HG02885 (cell line): ENCODE results near the gene SLC35A5.
"Not testable (repeated sequence)": the region's sequence is repeated elsewhere in the genome, so short reads cannot be mapped to it uniquely, and the experiment has no call there.

Source experiments
- ATAC-seq: cut with Tn5 transposase; IDR thresholded peaks from one replicate; pipeline ENCODE4 v1.9.1; 2021; ENCODE audit warnings: mild to moderate bottlenecking; ENCODE audit not compliant: unreplicated experiment, poor library complexity

SLC35A5 gene, protein sequence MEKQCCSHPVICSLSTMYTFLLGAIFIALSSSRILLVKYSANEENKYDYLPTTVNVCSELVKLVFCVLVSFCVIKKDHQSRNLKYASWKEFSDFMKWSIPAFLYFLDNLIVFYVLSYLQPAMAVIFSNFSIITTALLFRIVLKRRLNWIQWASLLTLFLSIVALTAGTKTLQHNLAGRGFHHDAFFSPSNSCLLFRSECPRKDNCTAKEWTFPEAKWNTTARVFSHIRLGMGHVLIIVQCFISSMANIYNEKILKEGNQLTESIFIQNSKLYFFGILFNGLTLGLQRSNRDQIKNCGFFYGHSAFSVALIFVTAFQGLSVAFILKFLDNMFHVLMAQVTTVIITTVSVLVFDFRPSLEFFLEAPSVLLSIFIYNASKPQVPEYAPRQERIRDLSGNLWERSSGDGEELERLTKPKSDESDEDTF

DNA sequence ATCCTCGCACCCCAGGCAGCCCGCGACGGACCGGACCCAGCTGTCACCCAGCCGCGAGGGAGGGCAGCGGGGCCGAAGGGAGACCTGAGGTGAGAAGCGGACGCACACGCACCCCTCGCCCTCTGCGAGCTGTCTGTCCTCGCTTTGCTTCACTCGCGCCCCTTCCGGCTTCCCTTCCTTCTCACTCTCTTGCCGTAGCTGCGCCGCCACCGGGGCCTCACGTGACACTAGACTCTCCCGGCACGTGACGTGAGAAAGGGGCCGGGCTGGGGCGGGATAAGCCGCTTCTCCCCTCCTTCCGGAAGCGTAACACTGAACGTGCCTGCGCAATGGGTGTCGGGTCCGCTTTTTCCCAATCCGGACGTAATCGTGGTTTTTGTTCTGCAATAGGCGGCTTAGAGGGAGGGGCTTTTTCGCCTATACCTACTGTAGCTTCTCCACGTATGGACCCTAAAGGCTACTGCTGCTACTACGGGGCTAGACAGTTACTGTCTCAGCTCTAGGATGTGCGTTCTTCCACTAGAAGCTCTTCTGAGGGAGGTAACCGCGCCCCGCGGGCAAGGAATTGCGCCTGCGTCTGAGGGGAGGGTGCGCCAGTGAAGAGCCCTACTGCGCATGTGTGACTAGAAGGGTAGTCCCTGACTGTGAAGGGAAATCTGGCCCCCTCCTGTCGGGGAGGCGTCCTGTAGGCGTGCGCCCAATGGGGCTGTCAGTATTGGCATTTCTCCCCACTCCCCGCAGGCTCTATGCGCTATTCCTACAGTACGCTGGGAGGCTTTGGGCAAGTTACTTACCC lies at the start of gene SLC35A5, which contains the start of gene ATG3:
Gene SLC35A5 (plus strand): TSS at position 312 of the 796 bp plus-strand sequence. CDS start 1,359 bp downstream, outside the sequence.
Gene ATG3 (minus strand): TSS at position 229 of the 796 bp plus-strand sequence. CDS start 434 bp downstream, outside the sequence.
- ATAC-seq, result peak; percentile 82

DNA sequence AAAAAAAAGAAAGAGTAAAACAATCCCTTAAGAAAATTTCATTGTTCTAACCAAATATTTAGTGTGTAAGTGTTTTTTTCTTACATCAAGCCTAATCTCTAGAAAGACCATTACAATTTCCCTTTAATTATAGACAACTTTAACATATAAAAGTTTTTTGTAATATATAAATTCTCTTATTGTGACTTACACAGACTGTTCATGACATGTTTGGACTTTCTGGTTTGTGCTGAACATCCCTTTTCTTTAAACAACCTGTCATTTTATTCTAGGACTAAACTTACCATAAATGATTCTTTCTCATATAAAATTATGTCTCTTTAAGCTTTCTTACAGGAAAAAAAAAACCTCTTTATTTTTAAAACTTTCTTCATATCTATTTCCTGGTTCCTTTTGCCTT lies 49.5 kb upstream of the SLC35A5 start:
- no peak for ATAC-seq

DNA sequence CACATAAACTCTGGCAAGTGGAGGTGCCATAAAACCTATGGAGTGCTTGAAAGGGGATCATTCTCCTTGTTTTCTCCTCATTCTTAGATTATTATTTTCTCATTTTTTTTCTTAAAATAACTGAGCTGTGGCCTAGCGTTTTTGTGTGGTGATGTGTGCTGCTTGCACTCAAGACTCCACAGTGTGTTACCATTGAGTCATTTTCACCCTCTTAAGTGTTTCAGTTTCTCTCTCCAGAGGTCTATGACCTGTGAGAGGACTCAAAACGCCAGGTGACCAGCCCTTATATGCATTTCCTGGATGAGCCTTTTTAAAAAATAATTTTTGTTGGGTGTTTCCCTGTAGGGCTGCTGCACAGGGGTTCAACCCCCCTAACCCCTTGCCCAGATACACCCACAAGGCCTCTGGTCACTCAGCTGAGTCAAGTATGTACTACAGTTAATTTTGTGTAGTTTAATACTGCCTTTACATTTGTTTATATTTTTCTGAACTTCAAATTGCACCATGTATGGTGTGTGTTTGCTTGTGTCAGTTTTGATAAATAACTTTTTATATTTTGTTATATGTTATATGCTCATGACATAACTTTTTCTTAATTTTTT lies 47.2 kb upstream of the SLC35A5 start:
- peak; percentile 100 for ATAC-seq

DNA sequence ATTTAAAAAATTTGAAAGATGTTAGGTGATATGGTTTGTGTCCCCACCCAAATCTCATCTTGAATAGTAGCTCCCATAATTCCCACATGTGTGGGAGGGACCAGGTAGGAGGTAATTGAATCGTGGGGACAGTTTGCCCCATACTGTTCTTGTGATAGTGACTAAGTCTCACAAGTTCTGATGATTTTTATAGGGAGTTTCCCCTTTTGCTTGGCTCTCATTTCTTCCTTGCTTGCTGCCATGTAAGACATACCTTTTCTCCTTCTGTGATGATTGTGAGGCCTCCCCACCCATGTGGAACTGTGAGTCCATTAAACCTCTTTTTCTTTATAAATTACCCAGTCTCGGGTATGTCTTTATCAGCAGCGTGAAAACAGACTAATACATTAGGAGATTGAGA lies 42.9 kb upstream of the SLC35A5 start:
- not testable (repeated sequence) for ATAC-seq

DNA sequence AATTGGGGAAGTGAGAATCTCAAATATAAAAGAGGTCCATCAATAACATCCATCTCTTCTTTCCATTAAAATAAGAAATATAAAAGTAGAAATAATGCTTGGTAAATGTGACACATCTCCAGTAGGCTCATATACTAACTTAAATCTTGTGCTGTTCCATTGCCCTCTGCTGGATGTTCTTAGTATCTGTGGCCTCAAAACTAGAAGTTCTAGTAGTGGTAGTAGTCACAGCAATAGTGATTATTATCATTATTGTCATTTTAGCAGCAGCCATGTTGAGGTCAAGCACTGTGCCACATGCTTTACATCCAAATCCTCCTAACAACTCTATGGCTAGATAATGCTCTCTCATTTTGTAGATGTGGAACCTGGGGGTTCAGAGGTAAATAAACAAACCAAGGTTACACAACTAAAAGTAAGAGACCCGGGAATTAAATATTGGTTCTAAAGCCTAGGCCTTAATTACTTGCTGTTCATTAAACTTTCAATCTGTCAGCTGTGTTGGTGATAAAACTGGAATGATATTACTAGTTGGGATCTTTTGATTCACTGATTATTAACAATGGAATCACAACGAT lies 42.3 kb upstream of the SLC35A5 start:
- ATAC-seq, result peak; percentile 69

DNA sequence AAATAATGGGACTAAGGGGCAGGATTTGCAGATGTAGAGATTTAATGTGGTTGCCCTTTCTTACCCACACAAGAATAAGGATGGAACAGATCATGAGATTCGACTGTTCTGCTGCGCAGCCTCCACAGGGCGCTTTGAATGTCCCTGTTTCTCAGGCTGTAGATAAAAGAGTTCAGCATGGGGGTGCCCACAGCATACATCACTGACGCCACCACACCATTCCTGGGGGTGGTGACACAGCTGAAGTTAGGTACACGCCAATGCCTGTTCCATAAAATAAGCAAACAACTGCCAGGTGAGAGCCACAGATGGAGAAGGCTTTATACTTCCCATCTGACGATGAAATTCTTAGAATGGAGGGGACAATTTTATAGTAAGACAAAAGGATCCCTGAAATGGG lies 37.7 kb upstream of the SLC35A5 start:
- not testable (repeated sequence) for ATAC-seq

DNA sequence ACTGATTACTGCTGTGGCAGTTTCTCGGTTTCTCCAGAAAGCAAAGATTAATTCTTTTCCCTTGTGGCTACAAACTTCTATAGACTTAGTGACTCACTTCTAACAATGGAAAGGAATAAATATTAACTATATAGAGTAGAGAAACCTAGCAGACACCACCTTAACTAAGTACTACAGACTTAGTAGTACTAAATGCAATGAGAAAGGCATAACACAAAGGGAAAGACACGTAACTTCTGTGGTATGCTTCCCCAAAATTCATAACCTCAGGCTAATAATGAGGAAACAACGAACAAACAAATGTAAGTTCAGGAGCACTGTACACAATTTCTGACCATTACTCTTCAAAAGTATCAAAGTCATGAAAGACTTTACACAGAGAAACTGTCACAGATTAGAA lies 31.3 kb upstream of the SLC35A5 start:
- no peak for ATAC-seq

DNA sequence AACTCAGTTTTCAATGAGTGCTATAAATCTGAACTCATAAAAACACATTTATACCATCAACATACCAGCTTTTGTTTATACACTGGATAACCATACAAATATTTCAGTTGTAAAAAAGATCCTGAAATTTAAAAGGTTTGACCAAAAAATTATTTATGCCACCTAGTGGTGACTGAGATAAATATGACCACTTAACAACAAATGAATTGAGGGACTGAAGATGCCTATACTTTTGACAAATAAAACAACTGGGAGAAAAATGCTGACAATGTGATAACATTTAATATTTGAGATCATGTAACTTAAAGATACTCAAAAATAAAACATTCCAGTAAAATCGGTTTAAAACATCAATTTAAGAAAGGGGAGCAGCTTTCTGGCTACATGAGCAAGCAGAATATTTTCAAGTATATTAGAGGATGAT lies 30.5 kb upstream of the SLC35A5 start:
- no peak for ATAC-seq

DNA sequence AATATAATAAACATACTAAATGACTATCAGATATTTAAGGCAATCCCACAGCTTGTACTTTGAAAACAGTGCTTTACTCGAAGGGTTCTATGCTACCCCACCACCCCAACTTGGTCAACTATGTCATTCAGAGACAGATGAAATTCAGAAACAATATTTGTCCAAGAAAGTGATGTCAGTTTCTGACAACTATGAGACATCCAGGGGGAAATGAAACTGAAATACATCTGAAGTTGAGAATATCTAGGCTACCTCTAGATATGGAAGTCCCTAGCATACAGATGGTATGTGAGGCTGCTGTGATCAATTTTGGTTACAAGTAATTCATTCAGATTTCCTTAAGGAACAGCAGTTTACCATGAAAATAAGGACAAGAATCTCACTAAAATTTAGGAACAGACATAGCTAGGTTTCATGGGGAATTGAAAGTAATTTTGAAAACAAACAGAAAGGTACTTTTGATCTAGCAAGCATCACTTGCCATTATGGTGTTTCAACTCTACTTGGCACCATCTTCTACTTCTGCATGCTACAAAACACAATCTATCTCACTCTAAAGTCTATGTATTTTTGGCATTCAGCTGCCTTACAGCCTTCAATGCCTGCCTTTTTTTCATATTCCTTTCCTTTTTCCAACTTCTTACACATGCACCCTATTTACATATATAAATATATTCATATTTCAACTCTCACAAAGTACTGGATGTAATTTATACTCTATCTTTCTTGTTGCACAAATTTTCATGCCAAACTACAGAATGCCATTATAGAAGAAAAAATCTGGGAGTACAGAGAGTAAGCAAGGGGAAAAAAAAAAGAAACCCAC lies 21.8 kb upstream of the SLC35A5 start:
- ATAC-seq, result peak; percentile 94

DNA sequence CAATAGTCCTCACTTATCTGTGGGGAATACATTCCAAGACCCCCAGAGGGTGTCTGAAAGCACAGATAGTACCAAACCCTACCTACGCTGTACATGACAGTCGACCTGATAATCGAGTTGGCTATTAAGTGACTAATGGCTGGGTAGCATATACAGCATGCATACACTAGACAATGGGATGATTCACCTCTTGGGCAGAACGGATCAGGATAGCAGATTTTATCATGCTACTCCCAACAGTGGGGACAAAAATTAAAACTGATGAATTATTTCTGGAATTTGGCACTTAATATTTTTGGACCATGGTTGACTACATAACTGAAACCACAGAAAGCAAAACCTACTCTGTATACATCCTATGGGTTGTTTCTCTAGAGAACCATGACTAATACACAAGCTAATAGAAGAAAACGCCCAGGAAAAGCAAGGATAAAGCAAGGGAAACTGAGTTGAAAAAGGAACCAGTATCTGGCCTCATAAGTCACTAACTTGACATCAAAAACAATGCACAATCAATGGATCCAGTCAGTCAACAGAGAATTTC lies 15.6 kb upstream of the SLC35A5 start:
- no peak for ATAC-seq

DNA sequence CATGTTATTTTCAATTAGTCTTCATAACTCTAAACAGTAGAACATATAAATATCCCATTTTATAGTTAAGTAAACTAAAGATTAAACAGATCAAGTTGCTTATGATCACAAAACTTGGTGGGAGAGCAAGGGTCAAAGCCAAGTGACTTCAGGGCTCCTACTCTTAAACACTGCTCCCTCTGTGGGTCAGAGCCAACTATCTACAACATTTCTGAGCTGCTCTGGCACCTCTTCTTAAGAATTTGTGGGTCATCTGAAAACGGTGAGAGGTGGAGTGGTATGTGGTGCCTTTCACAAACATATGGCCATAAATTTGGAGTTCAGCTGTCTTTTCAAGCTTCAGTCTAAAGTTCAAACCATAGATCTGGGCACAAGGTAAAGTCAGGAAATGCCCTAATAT lies 11.0 kb upstream of the SLC35A5 start:
- no peak for ATAC-seq

DNA sequence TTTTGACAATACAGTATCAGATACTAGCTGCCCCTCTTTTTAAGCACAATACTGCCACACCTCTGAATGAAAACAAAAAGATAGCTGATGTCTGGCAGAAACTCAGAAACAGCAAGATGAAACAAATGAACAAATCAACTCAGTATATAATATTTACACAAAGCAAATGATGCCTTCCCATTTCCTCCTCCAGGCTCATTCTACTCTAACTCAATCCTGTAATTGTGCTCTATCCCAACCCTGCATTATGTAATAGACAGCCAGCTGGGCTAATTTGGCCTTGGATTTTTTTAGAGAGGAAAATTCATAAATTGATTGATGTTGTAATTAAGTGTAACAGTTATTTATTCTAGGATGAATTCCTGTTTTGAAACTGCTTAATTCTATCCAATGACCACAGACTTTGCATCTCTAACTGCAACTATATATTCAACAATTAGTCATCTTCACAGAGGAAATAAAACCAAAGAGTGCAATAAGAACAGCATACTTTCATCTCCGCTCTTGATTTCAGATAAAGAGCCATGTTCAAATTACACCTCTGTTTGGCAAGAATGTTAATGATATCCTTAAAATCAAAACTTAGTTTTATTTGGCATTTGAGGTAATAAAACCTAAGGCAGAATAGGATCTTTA lies 6.2 kb upstream of the SLC35A5 start:
- ATAC-seq, result no peak

DNA sequence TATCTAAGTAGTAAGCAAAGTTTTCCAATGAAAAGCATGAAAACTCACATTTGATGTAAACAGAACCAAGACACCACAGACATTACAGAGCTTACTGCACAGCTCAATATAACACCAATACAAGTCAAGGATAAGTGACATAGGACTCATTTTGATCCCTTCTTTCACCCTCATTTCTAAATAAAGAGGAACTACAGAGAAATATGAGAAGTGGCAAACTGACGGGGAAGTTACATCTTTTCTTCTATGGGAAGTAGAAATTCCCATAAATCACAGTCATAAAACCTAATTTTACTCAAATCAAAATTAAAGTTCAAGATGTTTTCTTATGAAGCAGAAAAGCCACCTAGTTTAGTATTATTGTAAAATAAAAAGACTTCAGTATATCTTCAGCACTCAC lies 3.9 kb upstream of the SLC35A5 start:
- ATAC-seq, result no peak

DNA sequence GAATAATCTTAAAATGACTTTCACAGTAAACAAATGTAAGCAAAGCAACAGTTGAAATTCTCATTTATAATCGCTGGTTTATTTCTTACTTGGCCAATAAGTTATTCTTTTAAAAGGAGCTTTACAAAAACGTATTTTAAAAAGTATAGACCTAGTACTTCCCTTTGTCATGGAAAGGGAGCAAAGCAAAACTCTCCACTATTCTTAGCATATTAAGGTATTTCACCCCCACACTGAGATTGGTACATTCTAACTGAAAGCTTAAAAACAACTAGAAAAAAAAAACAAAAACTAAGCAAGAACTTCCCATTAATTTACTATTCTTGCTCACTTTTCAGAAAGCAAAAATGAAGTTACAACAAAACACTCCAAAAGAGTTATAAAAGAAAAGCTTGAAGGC lies 1.5 kb upstream of the SLC35A5 start:
- no peak for ATAC-seq

DNA sequence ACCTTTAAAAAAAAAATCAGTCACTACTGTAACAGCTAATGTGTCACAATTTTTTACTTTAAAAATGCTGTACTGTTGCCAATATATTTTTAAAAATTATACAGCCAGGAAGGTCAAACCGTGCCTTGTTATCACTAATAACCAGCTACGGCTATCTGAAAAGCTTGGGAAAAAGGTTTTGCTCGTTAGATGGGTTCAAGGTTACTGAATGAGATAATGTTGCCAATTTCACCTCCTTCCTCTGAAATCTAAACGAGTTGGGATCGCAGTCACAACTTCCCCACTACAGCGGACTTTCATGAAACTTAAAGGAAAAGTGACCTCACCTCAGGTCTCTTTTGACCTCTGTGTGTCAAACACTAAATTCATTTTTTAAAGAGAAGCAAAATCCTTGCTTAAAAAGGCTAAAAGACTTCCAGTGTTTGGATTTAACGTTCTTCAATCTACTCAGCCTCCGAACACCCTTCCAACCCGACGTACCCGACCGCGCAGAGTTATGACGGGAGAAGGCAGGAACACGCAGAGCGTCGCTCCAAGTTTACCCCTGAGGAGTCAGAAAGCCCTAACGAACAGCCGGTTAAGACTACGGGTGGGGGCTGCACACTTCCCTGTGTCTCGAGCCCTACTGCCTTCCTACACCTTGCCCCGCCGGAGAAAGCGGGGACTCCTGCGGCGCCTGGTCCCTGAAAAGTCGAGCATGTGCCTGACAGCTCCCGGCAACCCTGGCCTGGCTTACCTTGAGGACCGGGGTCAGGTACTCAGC lies 943 bp upstream of the SLC35A5 start:
- peak; percentile 27 for ATAC-seq

DNA sequence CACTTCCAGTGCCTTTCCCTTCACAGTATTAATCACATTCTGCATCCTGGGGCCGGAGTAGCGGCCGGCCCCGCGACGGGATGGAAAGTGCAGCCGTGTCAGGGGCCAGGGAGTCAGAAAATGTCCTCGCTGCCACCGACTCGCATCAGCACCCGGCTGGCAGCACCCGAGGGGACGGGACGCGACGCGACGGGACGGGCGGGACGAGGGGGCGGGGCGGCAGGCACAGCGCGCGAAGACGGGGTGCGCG lies 436 bp upstream of the SLC35A5 start:
- ATAC-seq, result peak; percentile 48

DNA sequence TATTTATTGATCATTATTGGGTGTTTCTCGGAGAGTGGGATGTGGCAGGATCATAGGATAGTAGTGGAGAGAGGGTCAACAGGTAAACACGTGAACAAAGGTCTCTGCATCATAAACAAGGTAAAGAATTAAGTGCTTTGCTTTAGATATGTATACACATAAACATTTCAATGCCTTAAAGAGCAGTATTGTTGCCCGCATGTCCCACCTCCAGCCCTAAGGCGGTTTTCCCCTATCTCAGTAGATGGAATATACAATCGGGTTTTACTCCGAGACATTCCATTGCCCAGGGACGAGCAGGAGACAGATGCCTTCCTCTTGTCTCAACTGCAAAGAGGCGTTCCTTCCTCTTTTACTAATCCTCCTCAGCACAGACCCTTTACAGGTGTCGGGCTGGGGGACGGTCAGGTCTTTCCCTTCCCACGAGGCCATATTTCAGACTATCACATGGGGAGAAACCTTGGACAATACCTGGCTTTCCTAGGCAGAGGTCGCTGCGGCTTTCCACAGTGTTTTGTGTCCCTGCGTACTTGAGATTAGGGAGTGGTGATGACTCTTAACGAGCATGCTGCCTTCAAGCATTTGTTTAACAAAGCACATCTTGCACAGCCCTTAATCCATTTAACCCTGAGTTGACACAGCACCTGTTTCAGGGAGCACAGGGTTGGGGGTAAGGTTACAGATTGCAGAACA lies 2.5 kb downstream of the SLC35A5 start:
- ATAC-seq, result not testable (repeated sequence)

DNA sequence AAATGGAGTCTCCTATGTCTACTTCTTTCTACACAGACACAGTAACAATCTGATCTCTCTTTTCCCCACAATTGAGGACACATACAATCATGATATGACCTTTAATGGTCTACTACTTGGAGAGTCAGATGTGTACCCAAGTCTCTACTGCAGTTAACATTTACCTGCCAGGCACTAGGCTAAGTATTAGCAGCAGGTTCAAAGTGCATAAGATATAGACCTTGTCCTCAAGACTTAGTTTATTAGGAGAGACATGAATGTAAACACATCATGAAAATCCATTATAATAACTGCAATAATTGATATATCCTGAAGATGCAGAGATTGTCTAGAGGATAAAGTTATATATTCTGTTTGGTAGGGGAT lies 3.1 kb downstream of the SLC35A5 start:
- ATAC-seq, result no peak
